Suprapubic skin (tissue), 3 donors: ENCODE results near the gene PISD.

Experiments
- POLR2A ChIP-seq, 2 donors: fragments of 450-650 bp; IDR thresholded peaks; one replicate each; pipeline ENCODE4 v1.6.1; 2017; ENCODE audit warnings: antibody characterized with exemption in 2 of 2, mild to moderate bottlenecking in 2 of 2, moderate library complexity in 2 of 2
- TF ChIP-seq, protein P1 (sequence below), 2 donors: fragments of 200-600 bp in 1 of 2; fragments of 450-650 bp in 1 of 2; sonication (generic) in 1 of 2; IDR thresholded peaks; one replicate each; pipeline ENCODE4 v1.5.1; 2016 to 2019; ENCODE audit warnings: antibody characterized with exemption in 2 of 2, mild to moderate bottlenecking in 1 of 2, moderate library complexity in 1 of 2

DNA sequence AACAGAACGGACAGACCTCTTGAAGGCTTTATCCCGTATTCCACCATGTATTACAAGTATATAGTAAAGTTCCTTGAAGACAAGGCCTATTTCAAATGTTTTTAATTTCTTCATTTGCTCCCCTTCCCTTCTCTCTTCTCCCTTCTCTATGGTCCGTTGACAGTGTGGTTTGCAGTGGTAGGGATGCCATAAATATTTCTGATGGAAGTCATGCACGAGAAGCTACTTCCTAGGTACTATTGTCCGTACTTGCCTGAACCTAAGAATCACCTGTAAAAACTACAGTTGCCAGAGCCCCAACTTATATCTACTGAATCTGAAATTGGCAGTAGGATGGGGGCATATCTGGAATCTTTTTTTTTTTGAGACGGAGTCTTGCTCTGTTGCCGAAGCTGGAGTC lies 2.8 kb downstream of the PISD start:
- no peak for TF ChIP-seq POLR2A (IDR thresholded peaks at IDR 0.05)
- TF ChIP-seq, protein P1, sequence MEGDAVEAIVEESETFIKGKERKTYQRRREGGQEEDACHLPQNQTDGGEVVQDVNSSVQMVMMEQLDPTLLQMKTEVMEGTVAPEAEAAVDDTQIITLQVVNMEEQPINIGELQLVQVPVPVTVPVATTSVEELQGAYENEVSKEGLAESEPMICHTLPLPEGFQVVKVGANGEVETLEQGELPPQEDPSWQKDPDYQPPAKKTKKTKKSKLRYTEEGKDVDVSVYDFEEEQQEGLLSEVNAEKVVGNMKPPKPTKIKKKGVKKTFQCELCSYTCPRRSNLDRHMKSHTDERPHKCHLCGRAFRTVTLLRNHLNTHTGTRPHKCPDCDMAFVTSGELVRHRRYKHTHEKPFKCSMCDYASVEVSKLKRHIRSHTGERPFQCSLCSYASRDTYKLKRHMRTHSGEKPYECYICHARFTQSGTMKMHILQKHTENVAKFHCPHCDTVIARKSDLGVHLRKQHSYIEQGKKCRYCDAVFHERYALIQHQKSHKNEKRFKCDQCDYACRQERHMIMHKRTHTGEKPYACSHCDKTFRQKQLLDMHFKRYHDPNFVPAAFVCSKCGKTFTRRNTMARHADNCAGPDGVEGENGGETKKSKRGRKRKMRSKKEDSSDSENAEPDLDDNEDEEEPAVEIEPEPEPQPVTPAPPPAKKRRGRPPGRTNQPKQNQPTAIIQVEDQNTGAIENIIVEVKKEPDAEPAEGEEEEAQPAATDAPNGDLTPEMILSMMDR (IDR thresholded peaks at IDR 0.05): no peak
